Measurements from ENCODE around the gene STIM2. TPM values are rescaled to one million over a fixed set of nuclear protein-coding genes. Genes with fewer than 3 reads are reported as not detected.

STIM2 gene
- total and polyA plus RNA-seq, 2 of the 4 experiments (the other 2 are of a cell fraction), result 16.1 to 27.6 TPM

DNA sequence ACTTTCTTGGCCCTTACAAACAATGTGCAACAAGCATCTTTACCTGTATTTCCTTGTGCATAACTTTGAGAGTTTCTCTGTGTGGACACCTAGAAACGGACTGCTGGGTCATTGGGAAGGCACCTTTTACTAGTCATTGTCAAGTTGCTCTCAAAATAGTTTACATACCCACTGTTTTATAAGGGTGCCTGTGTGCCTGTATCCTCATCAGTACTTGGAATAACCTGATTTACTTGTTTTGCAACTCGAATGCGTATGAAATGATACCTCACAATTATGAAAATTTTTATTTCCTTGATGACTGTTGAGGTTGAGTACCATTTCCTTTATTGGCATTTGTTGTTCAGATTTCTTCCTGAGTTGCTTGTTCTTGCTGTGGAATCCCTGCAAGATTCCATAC lies 150.8 kb downstream of the STIM2 start:
- H3K4ac ChIP-seq (ENCODE audit: low read depth, low read length), result no peak overlapping the region
- H3K27me3 ChIP-seq (ENCODE audit: control insufficient read depth, insufficient read depth, low read length), result no peaks in the 10 kb centered on the region
- no peak overlapping the region for H3K56ac ChIP-seq (ENCODE audit: extremely low read depth, insufficient read depth, low read length)
- DNase-seq, result no peak
- peaks cover 2% of the 10 kb centered on the region; the same call in 1 of the 2 replicates for H3K36me3 ChIP-seq (ENCODE audit: control insufficient read depth, insufficient read depth, low read length)
- H3K27ac ChIP-seq (ENCODE audit: insufficient read depth, low read length), result no peak overlapping the region
- no peaks in the 10 kb centered on the region for H3K9me1 ChIP-seq (ENCODE audit: insufficient read depth, low read length)
- H3K9me3 ChIP-seq (ENCODE audit: control insufficient read depth, insufficient read depth, low read length), result no peaks in the 10 kb centered on the region
- H2AK9ac ChIP-seq (replicated peaks; ENCODE audit: low read depth, low read length, poor library complexity), result no peak overlapping the region
- no peaks in the 10 kb centered on the region for H4K20me1 ChIP-seq (ENCODE audit: insufficient read depth, low read length)
- no peak overlapping the region for H2BK5ac ChIP-seq (ENCODE audit: low read depth, low read length, poor library complexity, severe bottlenecking)
- no peak overlapping the region for H3K23ac ChIP-seq (ENCODE audit: low read depth, low read length)
- no peak overlapping the region for H3K4me2 ChIP-seq (ENCODE audit: low read depth, low read length)
- peaks cover 7% of the 10 kb centered on the region for H3K4me1 ChIP-seq (ENCODE audit: control insufficient read depth, insufficient read depth, low read length)
- in situ Hi-C loops (cut with MboI; ENCODE audit: low sequenced_read_pairs) (loop anchor here (25.0 kb wide), 5 partner anchors 274 to 1024 kb away; no protein-coding TSS in a partner anchor), dilution Hi-C loops (cut with HindIII; ENCODE audit: low sequenced_read_pairs, unreplicated experiment) (no loop called here), intact Hi-C loops (cut with micrococcal nuclease) (loop anchor here (2.0 to 5.0 kb wide), 3 partner anchors 339 to 601 kb away; no protein-coding TSS in a partner anchor)
- H2AFZ ChIP-seq (replicated peaks; ENCODE audit: low read length, poor library complexity), result no peak overlapping the region
- CTCF ChIA-PET, result no interaction called here
- no peak for ATAC-seq (ENCODE audit: low read depth)
- no TSS peak for BruUV-seq (replicated peaks)
- no peaks in the 10 kb centered on the region for H3K79me1 ChIP-seq (ENCODE audit: low read depth in 1 of 2, low read length in 2 of 2)
- no peak overlapping the region for H3K14ac ChIP-seq (replicated peaks; ENCODE audit: low read depth, low read length)
- H2BK15ac ChIP-seq (ENCODE audit: low read depth, low read length), result no peak overlapping the region
- no peak overlapping the region for H4K8ac ChIP-seq (ENCODE audit: low read depth in 2 of 2, low read length in 2 of 2)
- no peak overlapping the region for H4K91ac ChIP-seq (ENCODE audit: insufficient read depth, low read depth, low read length)
- no CpG with 5 or more reads among the region's 3 CpGs for WGBS, 2 experiments (ENCODE audit: extremely low coverage in 2 of 2, insufficient read length in 1 of 2)
- H3K18ac ChIP-seq (ENCODE audit: low read depth, low read length), result no peak overlapping the region
- H3K9ac ChIP-seq (ENCODE audit: low read depth, low read length), result no peak overlapping the region
- H3K4me3 ChIP-seq (ENCODE audit: insufficient read depth, low read depth, low read length), result no peak overlapping the region
- H4K5ac ChIP-seq (ENCODE audit: low read depth, low read length), result no peak overlapping the region
- POLR2A ChIA-PET (ENCODE audit: unreplicated experiment), result no interaction called here
- H2AK5ac ChIP-seq (ENCODE audit: low read depth, low read length), result no peak overlapping the region
- no peak overlapping the region for H2BK20ac ChIP-seq (ENCODE audit: low read depth, low read length)
- no peak overlapping the region for H2BK120ac ChIP-seq (ENCODE audit: low read depth, low read length)
- TF ChIP-seq BHLHE40 (IDR thresholded peaks at IDR 0.05; ENCODE audit: low read depth, low read length), result no peak
- no peak for TF ChIP-seq MXI1 (IDR thresholded peaks at IDR 0.05; ENCODE audit: borderline replicate concordance, low read depth, low read length)
- TF ChIP-seq, protein P1, sequence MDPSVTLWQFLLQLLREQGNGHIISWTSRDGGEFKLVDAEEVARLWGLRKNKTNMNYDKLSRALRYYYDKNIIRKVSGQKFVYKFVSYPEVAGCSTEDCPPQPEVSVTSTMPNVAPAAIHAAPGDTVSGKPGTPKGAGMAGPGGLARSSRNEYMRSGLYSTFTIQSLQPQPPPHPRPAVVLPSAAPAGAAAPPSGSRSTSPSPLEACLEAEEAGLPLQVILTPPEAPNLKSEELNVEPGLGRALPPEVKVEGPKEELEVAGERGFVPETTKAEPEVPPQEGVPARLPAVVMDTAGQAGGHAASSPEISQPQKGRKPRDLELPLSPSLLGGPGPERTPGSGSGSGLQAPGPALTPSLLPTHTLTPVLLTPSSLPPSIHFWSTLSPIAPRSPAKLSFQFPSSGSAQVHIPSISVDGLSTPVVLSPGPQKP (IDR thresholded peaks at IDR 0.05; ENCODE audit: borderline replicate concordance, low read depth, low read length), result no peak
- no peak for TF ChIP-seq CHD1 (IDR thresholded peaks at IDR 0.05; ENCODE audit: low read depth, low read length)
- no peak for TF ChIP-seq CEBPB (IDR thresholded peaks at IDR 0.05; ENCODE audit: low read depth, low read length)
- TF ChIP-seq RCOR1 (IDR thresholded peaks at IDR 0.05; ENCODE audit: insufficient replicate concordance, low read length), result no peak
